HG02588 (cell line): ENCODE data around the gene BABAM2.
"Not testable (repeated sequence)": the region's sequence is repeated elsewhere in the genome, so short reads cannot be mapped to it uniquely, and the experiment has no call there.

Source experiments
- ATAC-seq: cut with Tn5 transposase; IDR thresholded peaks from one replicate; pipeline ENCODE4 v1.9.1; 2021; ENCODE audit warnings: mild to moderate bottlenecking, moderate library complexity; ENCODE audit not compliant: unreplicated experiment

The BABAM2 gene

DNA sequence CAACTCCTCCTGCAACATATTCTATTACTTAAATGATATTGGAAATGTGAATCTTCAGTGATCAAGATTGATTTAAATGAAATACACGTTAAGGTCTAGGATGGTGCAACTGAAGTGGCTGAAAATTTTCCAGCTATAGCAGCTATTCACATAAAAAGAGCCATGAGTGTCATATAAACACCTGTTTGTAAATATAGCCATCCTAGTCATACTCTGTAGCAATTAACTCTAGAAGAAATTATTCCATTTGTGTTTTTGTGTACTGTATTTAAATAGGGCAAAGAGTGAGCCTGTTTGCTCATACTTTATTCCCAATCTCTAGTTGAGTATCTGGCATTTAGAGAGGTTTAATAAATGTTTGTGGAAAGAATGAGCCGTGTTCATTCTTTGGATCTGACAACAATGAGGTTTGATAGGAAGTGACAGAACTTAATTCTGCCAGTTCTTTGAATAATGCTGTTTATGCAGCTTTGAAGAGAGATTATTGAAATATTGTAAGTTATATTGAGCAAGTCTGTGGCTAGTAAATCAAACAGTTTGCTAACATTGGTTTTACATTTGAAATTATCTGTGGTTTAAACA is 49.7 kb downstream of the BABAM2 start:
- no peak for ATAC-seq

DNA sequence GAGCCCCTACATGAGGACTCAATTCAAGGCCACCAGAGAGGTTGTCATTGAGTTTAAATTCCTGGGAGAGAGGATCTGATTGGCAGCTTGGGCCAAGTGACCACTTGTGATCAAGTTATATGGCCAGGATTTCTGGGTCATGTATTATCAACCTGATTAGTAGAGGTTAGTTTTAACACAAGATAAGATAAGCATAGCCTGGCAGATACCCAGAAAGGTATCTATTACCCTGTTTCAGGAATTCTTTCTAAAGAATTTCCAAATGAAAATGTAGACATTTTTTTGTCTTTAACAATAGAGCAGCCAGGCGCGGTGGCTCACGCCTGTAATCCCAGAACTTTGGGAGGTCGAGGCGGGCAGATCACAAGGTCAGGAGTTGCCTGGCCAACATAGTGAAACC is 50.5 kb downstream of the BABAM2 start:
- ATAC-seq, result no peak

DNA sequence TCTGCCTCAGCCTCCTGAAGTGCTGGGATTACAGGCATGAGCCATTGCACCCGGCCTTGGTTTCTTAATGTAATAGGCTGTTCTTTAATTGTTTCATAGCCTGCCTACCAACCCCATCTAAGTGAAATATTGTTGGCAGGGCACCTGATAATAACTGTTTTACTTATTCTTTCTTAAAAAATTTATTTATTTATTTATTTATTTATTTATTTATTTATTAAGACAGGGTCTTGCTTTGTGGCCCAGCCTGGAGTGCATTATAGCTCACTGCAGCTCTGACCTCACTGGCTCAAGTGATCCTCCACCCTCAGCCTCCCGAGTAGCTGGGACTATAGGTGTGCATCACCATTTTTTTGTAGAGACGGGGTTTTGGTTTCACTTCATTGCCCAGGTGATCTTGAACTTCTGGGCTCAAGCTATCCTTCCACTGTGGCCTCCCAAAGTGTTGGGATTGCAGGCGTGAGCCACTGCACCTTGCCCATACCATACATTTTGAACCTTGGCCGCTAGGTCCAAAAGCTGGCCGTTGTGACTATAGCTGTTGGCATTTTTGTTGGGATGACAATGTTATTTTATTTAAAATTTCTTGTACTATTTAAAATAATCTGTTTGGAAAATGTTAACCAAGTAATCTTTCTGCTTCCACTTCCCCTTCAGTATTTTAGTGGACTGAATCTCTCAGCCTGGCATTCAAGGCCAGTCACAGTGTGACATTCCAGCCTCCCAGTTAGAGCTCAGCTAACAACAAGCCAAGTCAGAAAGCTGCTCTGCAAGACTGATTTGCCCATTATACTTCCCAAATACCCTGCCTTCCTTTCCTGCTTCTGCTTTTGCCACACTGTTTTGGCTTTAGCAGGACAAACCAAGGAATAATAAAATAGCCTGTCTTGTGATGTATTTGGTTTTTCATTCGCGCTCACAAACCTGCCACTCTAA is 52.4 kb downstream of the BABAM2 start:
- no peak for ATAC-seq

DNA sequence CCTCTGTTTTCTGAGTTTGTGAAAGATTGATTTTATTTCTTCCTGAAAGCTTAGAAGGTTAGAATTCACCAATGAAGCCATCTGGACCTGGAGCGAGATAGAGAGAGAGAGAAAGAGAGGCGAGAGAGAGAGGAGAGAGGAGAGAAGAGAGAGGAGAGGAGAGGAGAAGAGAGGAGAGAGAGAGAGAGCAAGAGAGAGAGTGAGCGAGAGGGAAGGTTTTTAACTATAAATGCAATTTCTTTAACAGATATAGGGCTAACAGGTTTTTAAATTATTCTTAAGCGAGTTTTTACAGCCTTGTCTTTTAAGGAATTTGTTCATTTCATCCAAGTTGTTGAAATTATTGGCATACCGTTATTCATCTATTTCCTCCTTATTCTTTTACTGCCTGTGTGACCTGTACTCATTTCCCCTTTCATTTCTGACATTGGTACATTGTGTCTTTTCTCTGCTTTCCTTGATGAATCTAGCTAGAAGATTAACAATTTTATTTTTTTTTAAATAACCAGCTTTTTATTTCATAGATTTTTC is 56.1 kb downstream of the BABAM2 start:
- no peak for ATAC-seq

DNA sequence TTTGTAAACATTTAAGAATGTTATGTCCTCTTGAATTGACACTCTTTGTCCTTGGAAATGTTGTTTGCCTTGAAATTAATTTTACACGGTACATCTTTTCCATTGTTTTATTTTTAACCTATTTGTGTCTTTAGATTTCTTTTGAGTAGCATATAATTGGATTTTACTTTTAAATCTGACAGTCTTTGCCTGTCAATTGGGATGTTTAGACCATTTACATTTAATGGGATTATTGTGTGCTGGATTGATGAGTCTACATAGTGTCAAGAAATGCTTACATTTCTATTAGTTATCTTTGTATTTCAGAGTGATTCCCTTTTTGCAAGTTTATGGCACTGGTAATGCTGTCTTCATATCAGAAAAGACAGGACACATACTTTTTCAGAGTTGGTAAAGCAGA is 61.5 kb downstream of the BABAM2 start:
- ATAC-seq, result no peak

DNA sequence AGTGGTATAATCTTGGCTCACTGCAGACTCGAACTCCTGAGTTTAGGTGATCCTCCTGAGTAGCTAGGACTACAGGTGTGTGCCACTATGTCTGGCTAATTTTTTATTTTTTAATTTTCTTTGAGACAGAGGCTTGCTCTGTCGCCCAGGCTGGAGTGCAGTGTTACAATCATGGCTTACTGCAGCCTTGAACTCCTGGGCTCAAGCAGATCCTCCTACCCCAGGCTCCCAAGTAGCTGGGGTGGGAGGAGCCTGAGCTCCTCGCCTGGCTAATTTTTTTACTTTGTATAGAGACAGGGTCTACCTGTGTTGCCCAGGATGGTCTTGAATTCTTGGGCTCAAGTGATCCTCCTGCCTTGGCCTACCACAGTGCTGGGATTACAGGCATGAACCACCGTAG is 62.5 kb downstream of the BABAM2 start:
- no peak for ATAC-seq

DNA sequence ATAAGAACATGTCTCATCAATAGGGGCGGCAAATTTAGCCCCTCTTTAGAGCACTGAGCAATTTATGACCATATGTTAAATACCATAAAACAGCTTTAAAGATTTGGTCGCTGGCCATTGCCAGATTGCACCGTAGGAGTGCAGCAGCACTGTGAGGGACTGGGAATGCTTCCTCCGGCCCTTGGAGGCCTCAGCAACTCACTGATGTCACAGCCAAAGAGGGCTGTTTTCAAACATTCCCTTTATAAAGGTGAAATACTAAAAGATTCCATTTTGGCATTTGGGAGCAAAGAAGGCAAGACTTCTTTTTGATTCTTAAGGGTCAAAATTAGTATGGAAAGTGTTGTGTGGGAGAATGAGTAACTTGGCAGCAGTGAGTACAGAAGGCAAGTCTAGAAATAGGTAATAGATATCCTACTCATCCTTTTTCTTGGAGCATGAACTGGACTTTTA is 63.7 kb downstream of the BABAM2 start:
- no peak for ATAC-seq

DNA sequence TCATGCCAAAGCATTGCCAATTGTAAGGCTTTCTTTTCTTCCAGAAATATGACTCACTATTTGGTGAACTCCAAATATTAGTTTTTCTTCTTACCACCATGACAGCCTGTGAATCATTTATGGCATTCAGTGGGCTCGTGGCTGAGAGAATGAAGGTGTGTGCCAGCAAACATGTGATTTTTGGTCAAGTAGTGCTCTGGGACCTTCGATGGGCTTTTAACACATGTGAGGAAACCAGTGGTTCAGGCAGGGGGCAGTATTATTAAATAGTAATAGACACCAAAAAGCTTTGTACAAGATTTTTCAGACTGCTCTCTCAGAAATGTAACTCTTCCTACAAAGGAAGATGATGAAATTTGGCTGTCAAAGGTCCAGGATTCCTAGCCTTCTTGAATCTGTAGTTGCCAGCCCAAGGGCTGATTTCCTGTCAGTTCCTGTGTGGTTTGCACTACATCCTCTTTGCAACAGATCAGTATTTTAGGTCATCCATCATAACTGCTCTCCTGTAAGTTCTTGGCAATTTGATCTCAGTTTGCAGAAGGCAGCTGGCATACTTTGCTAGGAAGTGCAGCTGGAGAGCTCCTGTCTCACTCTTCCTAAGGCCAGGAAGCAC is 64.3 kb downstream of the BABAM2 start:
- ATAC-seq, result no peak

DNA sequence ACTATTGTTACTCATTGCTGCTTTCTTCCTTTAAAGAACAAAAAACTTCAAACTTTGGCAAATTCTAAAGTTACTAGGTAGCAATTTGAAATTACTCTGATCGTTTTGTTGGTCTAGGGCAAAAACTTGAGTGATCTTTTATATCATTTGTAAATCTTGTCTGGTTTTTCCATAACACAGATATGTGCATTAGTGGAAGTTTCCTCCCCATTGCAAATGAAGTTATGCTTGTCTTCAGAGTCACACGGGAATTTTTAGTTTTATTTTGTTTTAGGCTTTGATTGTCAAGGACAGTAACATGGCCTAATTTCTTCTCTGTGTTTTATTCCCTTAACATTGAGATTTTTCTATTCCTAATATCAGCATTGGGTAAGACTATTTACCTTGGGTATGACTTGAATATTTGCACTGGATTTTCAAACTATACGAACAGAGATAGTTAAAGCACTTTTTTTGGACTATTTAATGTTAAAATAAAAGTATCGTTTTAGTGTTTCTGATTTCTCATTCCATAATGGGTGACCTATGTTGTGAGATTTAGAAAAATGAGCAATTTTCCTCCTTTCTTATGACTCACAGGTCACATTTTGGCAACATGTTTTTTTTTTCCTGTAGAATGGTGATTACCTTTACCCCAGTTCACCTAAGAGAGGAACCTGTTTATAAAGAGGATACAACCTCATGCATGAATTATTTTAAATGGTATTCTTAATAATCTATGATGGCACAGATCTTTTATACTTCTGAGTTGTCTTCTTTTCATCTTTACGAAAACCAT is 65.0 kb downstream of the BABAM2 start:
- no peak for ATAC-seq

DNA sequence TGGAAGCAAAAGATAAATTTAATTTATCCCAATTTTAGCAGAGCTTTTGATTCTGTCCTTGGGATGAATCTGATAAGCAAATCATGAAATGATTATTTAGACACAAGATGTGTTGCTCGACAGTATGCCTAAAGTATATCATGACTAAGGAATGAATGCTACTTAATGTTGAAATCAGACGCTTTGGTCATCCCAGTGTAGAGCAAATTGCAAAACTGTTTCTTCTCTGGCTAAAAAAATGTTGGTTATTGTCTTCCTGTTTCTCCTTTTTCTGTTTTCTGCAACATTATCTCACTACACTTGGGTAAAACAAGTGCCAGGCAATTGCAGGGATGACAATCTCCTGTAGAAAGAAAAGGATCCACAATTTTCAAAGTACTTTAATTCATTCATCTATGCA is 66.4 kb downstream of the BABAM2 start:
- no peak for ATAC-seq

DNA sequence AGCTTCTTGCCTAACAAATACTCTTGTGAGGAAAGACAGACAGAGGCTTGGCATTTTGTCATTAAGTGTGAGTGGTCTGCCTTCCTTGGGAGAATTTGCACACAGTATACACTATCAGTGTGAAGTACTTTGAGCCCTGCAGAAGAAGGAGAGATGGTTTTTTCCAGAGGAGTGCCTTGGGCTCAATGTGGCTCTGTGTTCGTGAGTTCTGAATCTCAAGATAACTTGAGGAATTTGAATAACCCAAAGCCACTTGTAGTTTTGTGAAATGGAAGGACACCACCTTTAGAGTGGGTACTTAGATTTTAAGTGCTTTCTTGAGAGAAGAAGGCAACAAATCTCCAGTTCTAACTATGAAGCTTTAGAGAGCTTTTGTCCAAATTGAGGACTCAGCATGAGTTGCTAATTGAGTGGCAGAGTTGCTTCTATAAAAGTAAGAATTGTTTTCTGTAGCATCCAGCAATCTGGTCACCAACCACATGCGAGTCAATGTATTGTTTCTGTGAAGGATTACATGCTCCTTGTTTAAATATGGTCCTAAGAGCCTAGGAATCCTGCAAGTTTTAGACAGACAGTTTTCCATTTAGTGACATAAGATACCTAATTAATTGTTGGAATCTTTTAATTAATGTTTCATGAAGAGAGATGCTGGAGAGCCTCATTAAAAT is 68.3 kb downstream of the BABAM2 start:
- ATAC-seq, result no peak

DNA sequence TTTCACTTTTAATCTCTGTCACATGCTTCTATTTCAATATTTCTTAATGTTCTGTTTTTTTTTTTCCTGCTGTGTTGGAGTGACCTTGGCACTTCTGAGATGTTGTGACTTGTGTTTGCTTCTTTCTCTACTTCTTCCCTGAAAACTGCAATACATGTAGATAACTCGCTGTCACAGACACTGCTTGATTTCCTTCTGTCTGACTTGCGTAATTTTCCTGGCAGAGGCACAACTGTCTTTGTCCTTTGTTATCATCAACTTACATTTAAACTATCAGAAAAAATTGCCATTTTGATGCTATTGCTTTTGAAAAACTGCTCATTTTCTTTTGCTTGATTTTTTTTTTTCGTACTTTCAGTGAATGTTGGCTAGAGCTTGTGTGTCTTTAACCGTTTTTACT is 69.0 kb downstream of the BABAM2 start:
- ATAC-seq, result no peak

DNA sequence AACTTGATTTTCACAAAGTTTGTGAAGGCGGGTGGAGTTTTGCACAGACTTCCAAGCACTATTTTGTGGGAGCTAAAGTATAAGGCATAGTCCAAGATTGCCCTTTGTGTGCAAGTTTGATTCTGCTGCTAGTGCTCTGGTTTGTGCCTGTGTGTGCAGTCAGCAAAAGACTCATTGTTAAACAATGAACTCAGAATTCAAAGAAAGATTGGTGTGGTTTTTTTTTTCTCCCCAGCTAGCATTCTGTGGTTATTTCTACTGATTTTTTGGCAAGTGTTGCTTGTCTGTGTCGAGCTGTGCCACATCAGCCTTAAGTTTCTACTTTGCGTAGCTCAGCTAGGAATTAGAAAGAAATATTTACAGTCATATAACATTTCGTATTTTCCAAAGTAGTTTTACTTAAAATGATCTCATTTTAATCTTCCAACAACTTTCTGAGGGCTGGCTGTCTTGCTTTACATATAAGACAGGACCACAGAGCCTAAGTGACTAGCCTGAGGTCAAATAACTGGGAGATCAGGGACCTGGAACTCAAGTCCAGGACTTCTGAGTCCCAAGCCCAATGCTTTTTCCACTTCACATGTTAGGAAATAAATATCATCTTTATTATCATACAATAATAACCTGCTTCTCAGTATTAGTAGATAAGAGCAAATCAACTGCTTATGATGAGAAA is 69.8 kb downstream of the BABAM2 start:
- no peak for ATAC-seq

DNA sequence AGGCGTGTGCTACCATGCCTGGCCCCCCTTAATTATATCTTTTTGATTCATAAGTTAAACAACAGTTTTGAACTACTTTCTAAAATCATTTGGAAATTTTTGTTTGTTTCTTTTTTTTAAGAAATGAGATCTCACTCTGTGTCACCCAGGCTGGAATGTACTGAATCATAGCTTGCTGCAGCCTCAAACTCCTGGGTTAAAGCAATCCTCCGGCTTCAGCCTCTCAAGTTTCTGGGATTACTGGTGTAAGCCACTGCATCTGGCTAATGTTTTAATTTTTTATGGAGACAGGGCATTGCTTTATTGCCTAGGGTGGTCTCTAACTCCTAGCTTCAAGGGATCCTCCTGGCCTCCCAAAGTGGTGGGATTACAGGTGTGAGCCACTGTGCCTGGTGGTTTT is 71.5 kb downstream of the BABAM2 start:
- ATAC-seq, result no peak

DNA sequence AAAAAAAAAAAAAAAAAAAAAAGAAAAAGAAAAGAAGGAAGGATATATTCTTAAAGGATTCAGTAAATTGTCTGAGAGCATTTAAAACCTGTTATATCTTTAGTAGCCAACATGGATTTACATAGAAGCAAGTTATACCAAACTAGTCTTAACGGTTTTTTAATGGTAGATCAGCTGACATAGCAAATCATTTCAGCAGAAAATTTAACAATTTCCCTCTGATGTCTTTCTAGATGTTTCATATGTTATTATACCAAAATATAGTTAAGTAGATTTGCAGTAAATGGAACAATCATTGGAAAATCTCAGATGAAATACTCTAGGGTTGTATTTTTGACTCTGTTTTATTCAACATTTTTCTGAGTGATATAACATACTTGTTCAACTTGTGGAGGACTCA is 72.9 kb downstream of the BABAM2 start:
- no peak for ATAC-seq

DNA sequence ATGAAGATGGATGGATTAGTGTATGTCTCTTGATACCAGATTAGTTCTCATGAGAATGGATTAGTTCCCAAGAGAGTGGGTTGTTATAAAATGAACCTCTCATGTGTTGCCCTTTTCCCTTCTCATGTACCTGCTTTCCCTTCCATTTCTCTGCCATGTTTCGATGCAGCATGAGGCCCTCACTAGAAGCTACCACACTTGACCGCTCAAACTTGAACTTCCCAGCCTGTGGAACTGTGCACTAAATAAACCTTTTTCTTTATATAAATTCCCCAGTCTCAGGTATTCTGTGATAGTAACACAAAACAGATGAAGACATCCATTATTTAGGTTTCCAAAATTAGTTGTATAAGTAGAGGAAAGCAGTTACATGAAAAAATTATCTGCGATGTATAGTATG is 73.5 kb downstream of the BABAM2 start:
- ATAC-seq, result no peak

DNA sequence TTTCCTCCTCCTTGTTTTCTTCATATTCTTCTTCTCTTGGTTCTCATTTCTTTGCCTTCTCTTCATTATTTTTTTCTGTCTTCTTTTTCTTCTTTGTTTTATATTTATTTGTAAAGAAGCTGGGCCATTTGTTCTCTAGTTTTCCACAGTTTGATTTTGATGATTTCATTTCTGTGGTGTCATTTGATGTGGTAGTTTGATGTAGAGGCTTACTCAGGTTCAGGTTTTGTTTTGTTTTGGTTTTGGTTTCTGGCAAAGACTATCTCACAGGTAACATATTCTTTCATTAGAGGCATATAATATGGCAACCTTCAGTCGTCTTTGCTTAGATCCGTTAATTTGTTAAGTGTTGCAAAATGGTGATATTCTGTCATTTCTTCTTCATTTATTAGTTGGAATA is 75.3 kb downstream of the BABAM2 start:
- no peak for ATAC-seq

DNA sequence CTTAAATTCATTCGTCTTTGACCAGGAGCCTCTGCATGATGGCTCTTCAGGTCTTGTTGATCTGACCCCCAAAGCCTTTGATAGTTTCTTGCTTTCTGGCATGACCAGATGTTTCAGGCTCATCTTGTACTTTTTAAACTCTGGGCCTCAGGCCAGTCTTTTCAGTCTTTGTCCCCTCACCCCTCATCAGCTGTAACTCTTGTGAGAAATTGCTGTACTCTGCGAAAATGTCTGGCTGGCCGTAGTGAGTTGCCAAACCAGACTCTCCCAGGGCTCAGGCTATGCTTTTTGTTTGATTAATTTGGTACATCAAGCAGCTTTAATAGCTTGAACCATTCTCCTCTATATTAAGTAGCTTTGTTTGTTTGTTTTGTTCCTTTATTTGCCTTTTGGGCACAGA is 75.9 kb downstream of the BABAM2 start:
- no peak for ATAC-seq

DNA sequence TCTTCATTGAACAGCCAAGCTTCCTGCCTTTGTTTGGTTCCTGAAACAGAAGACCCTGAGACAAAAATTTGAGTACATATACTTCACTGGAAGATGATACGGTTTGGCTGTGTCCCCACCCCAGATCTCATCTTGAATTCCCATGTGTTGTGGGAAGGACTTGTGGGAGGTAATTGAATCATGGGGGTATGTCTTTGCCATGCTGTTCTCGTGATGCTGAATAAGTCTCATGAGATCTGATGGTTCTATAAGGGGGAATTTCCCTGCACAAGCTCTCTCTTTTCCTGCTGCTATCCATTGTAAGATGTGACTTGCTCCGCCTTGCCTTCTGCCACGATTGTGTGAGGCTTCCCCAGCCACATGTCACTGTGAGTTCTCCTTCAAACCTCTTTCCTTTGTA is 76.5 kb downstream of the BABAM2 start:
- ATAC-seq, result no peak

DNA sequence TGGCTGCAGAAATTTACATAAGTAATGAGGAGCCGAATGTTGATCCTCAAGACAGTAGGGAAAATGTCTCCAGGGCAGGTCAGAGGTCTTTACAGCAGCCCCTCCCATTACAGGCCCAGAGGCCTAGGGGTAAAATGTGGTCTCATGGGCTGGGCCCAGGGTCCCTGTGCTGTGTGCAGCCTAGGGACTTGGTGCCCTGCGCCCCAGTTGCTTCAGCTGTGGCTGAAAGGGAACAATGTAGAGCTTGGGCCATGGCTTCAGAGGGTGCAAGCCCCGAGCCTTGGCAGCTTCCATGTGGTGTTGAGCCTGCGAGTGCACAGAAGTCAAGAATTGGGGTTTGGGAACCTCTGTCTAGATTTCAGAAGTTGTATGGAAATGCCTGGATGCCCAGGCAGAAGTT is 77.5 kb downstream of the BABAM2 start:
- not testable (repeated sequence) for ATAC-seq
